ENCODE results near the gene PTGDS.
"Not testable (repeated sequence)": the region's sequence is repeated elsewhere in the genome, so short reads cannot be mapped to it uniquely, and the experiment has no call there.

Gene PTGDS

DNA sequence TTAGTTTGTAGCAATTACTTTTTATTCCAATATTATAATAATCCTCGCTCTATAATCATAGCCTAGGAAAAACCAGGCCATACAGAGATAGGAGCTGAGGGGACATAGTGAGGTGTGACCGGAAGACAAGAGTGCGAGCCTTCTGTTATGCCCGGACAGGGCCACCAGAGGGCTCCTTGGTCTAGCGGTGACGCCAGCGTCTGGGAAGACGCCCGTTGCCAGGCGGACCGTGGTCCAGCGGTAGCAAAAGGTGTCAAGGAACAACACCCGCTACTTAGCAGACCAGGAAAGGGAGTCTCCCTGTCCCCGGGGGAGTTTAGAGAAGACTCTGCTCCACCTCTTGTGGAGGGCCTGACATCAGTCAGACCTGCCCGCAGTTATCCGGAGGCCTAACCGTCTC, 27.0 kb downstream of the PTGDS start:
- H3K36me3 Mint-ChIP-seq (ENCODE audit: low read depth); DNase-seq (ENCODE audit: low spot score); H3K9me3 Mint-ChIP-seq; H3K27me3 Mint-ChIP-seq (ENCODE audit: low read depth); H3K27ac Mint-ChIP-seq; H3K4me1 Mint-ChIP-seq (ENCODE audit: low read depth); H3K4me3 Mint-ChIP-seq: not testable (repeated sequence)

DNA sequence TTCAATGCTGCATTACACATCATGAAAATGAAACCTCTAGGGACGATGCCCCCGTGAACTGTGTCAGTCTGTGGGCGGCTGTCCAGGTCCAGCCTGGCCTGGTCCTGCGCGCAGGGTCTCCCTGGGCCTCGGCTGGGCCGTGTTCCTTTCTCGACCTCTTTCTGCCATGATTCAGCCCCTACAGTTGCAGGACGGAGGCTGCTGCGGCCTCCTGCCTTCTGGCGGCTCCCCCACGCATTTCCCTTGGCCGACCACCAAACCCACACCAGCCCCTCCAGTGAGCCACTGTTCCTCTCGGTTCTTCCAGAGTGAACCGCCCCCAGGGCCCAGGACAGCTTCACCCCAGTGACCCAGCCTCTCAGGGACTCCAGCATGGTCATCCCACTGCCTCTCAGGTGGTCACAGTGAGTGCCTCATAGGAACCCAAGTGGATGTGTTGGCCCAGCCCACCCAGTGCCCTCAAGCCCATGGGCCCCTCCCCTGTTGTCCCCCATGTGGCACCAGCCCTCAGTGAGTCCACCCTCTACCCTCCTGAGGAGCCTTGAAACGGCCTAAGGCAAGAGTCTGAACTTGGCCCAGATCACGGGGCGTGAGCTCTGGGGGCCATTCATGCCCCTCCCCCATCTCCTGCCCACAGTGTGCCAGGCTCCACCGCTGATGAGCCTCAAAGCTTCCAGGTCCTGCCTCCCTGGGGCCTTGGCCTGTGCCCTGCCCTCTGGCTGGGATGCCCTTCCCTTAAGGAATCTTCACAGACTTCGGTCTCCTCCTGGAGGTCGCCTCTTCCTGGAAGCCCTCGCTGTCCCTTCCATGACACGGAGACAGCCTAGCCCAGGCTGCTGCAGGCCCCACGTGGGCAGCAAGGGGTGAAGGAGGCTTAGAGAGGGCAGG, 29.1 kb downstream of the PTGDS start:
- no peaks in the 10 kb centered on the region for H3K4me1 Mint-ChIP-seq (ENCODE audit: low read depth)
- no peaks in the 10 kb centered on the region for H3K36me3 Mint-ChIP-seq (ENCODE audit: low read depth)
- H3K4me3 Mint-ChIP-seq = no peak overlapping the region
- H3K9me3 Mint-ChIP-seq = no peaks in the 10 kb centered on the region
- DNase-seq (ENCODE audit: low spot score) = no peak
- peaks cover 2% of the 10 kb centered on the region for H3K27me3 Mint-ChIP-seq (ENCODE audit: low read depth)
- H3K27ac Mint-ChIP-seq = no peak overlapping the region

DNA sequence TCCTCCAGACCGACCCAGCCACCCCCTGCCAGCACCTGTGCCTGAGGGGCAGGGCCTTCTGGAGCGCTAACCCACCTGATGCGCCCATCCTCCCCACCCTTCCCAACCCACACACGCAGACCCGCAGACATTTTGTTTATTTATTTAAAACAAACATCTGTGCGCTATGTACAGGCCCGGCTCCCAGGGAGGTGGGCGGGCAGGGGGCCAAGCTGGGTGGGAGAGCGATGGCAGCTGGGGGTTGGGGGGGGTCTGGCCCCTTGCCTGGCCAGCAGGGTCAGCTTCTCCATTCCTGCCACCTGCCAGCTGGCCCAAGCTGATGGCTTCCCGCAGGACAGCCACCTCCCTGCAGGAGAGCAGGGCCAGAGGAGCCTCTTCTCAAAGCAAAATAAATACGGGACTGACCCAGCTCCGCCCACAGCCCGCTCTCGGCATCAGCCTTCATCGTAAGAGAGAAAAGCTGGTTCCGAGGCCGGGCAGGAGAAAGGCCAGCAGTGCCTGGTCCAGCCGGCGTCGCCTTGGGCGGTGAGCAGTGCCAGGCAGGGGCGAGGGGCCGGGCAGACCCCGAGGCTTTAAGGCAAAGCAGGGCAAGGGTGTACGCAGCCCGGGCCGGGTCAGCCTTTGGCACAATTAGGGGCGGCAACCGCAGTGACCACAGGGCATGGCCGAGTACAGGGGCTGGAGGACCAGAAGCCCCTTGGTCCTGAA, 30.0 kb downstream of the PTGDS start:
- no peaks in the 10 kb centered on the region for H3K4me1 Mint-ChIP-seq (ENCODE audit: low read depth)
- no peaks in the 10 kb centered on the region for H3K36me3 Mint-ChIP-seq (ENCODE audit: low read depth)
- H3K9me3 Mint-ChIP-seq = no peaks in the 10 kb centered on the region
- no peak for DNase-seq (ENCODE audit: low spot score)
- H3K4me3 Mint-ChIP-seq = no peak overlapping the region
- no peaks in the 10 kb centered on the region for H3K27me3 Mint-ChIP-seq (ENCODE audit: low read depth)
- H3K27ac Mint-ChIP-seq = no peak overlapping the region

DNA sequence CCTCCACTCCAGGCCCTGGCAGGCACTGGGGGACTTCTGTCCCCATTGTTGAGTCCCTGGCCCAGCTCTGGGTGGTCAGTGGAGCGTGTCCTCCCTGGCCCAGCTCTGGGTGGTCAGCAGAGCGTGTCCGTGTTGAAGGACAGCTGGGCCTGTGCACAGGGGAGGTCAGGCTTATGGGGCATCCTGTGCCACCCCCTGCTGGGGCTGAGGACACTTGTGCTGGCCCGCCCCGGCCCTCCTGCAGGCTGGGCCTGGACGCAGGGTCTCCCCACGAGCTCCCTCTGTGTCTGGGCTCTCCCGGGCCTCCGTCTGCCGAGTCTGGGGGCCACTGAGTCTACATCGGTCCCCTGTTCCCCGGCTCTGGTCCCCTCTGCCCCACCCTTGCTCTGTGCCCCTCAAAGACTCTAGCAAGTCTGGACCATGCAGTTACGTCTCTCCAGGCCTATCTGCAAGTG, 30.5 kb downstream of the PTGDS start:
- Mint-ChIP-seq H3K36me3 (ENCODE audit: low read depth) (no peaks in the 10 kb centered on the region), H3K27ac (no peak overlapping the region)

DNA sequence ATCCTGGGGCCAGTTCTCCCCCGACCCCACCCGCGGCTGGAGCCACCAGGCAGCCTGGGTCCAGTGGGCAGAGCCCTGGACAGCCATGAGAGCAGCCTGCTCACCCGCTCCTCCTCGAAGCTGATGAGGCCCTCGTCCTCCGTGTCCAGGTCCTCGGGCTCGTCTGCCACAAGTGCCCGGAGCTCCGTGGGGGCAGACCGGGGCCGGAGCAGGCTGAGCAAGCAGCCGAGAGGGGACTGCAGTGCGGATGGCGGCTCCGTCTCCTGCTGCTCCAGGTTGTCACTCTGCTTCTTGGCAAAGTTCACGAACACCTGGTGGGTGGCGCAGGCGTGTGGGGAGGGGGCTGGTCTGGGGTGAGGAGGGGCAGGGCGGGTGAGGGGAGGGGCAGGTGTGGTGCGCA, 31.0 kb downstream of the PTGDS start:
- Mint-ChIP-seq H3K9me3 (no peaks in the 10 kb centered on the region), H3K27ac (no peak overlapping the region), H3K4me1 (ENCODE audit: low read depth) (no peaks in the 10 kb centered on the region), H3K36me3 (ENCODE audit: low read depth) (no peaks in the 10 kb centered on the region), H3K27me3 (ENCODE audit: low read depth) (no peaks in the 10 kb centered on the region), H3K4me3 (no peak overlapping the region)
- DNase-seq (ENCODE audit: low spot score) = no peak

More for the DNA sequence above, 30.5 kb downstream of the PTGDS start:
- H3K4me1 Mint-ChIP-seq (ENCODE audit: low read depth) = no peaks in the 10 kb centered on the region
- no peak for DNase-seq (ENCODE audit: low spot score)
- no peaks in the 10 kb centered on the region for H3K9me3 Mint-ChIP-seq
- no peak overlapping the region for H3K4me3 Mint-ChIP-seq
- no peaks in the 10 kb centered on the region for H3K27me3 Mint-ChIP-seq (ENCODE audit: low read depth)

GRCh38 chr9:137009217-137009616, 31.9 kb downstream of the PTGDS start:
- Mint-ChIP-seq H3K27me3 (ENCODE audit: low read depth) (no peaks in the 10 kb centered on the region), H3K4me1 (ENCODE audit: low read depth) (no peaks in the 10 kb centered on the region), H3K36me3 (ENCODE audit: low read depth) (no peaks in the 10 kb centered on the region), H3K27ac (no peak overlapping the region), H3K4me3 (no peak overlapping the region), H3K9me3 (no peaks in the 10 kb centered on the region)
- DNase-seq (ENCODE audit: low spot score) = no peak

DNA sequence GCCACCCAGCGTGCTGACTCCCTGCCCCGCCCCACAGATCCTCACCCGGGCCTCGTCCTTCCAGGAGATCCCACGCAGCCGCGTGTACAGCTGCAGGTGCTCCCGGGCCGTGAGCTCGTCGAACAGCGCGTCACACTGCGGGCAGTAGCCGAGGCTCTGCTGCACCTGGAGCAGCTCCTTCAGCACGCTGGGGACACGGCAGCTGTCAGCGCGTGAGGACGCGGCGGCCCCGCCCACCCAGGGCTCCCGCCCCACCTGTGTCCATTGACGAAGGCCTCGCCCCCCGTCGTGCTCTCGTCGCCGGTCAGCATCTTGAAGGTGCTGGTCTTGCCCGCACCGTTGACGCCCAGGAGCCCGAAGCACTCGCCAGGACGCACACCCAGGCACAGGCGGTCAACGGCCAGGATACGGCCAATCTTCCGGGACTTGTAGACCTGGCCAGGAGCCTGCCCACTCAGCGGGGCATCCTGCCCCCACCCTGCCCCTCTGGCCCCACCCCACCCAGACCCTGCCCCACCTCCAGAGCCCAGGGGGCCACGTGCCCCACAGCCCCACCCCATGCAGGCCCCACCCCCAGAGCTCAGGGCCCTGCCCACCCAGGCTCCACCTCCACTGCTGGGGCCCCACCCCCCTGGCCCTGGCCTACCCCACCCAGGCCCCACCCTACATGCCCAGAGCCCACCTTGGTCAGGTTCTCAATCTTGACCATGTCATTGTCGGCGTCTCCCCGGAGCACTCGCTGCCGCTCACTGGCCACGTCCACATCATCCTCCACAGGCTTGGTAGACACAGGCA, 32.8 kb downstream of the PTGDS start:
- Mint-ChIP-seq H3K27me3 (ENCODE audit: low read depth) (no peaks in the 10 kb centered on the region), H3K4me3 (no peak overlapping the region), H3K4me1 (ENCODE audit: low read depth) (no peaks in the 10 kb centered on the region), H3K9me3 (no peaks in the 10 kb centered on the region), H3K36me3 (ENCODE audit: low read depth) (no peaks in the 10 kb centered on the region), H3K27ac (no peak overlapping the region)
- no peak for DNase-seq (ENCODE audit: low spot score)

DNA sequence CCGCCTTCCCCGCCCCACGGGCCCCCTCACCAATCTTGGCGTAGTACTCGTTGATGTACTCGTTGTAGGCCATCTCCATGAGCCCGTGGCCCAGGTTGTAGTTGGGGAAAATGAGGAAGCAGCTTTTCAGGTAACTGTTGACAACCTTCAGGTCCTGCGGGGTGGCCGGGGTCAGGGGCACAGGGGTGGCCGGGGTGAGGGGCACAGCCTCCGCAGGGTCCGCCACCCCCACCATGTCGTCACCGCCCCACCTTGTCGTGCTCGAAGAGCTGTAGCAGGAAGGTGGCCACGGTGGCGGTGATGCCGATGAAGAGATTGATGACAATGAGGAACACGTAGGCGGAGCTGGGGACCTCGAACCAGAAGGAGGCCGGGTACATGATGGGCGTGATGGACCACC, 33.9 kb downstream of the PTGDS start:
- Mint-ChIP-seq H3K4me3 (no peak overlapping the region), H3K4me1 (ENCODE audit: low read depth) (no peaks in the 10 kb centered on the region), H3K27ac (no peak overlapping the region), H3K27me3 (ENCODE audit: low read depth) (no peaks in the 10 kb centered on the region), H3K9me3 (no peaks in the 10 kb centered on the region), H3K36me3 (ENCODE audit: low read depth) (no peaks in the 10 kb centered on the region)
- DNase-seq (ENCODE audit: low spot score) = no peak

GRCh38 chr9:137011907-137012675, 34.8 kb downstream of the PTGDS start:
- DNase-seq (ENCODE audit: low spot score) = no peak
- no peaks in the 10 kb centered on the region for H3K9me3 Mint-ChIP-seq
- no peak overlapping the region for H3K27ac Mint-ChIP-seq
- no peaks in the 10 kb centered on the region for H3K27me3 Mint-ChIP-seq (ENCODE audit: low read depth)
- no peak overlapping the region for H3K4me3 Mint-ChIP-seq
- no peaks in the 10 kb centered on the region for H3K36me3 Mint-ChIP-seq (ENCODE audit: low read depth)
- H3K4me1 Mint-ChIP-seq (ENCODE audit: low read depth) = no peaks in the 10 kb centered on the region

- H3K4me3 Mint-ChIP-seq = no peak overlapping the region
Measured at GRCh38 chr9:137012694-137013570, 35.6 kb downstream of the PTGDS start.

GRCh38 chr9:137013571-137013940, 36.3 kb downstream of the PTGDS start:
- H3K27me3 Mint-ChIP-seq (ENCODE audit: low read depth) = no peaks in the 10 kb centered on the region
- no peak overlapping the region for H3K4me3 Mint-ChIP-seq
- no peaks in the 10 kb centered on the region for H3K4me1 Mint-ChIP-seq (ENCODE audit: low read depth)
- H3K9me3 Mint-ChIP-seq = no peaks in the 10 kb centered on the region
- no peak for DNase-seq (ENCODE audit: low spot score)
- H3K36me3 Mint-ChIP-seq (ENCODE audit: low read depth) = no peaks in the 10 kb centered on the region
- H3K27ac Mint-ChIP-seq = no peak overlapping the region

More at GRCh38 chr9:137012694-137013570, 35.6 kb downstream of the PTGDS start:
- Mint-ChIP-seq H3K4me1 (ENCODE audit: low read depth) (no peaks in the 10 kb centered on the region), H3K36me3 (ENCODE audit: low read depth) (no peaks in the 10 kb centered on the region), H3K9me3 (no peaks in the 10 kb centered on the region), H3K27ac (no peak overlapping the region), H3K27me3 (ENCODE audit: low read depth) (no peaks in the 10 kb centered on the region)
- DNase-seq (ENCODE audit: low spot score) = no peak

GRCh38 chr9:137014166-137014565, 36.9 kb downstream of the PTGDS start:
- H3K27me3 Mint-ChIP-seq (ENCODE audit: low read depth) = no peaks in the 10 kb centered on the region
- no peaks in the 10 kb centered on the region for H3K4me1 Mint-ChIP-seq (ENCODE audit: low read depth)
- no peak for DNase-seq (ENCODE audit: low spot score)
- no peaks in the 10 kb centered on the region for H3K9me3 Mint-ChIP-seq
- no peak overlapping the region for H3K27ac Mint-ChIP-seq
- no peak overlapping the region for H3K4me3 Mint-ChIP-seq
- H3K36me3 Mint-ChIP-seq (ENCODE audit: low read depth) = no peaks in the 10 kb centered on the region
